Measurements from ENCODE around the gene CXCL14. TPM values are rescaled to one million over a fixed set of nuclear protein-coding genes. Genes with fewer than 3 reads are reported as not detected.

CXCL14 gene
- total and polyA plus RNA-seq, 2 experiments from 2014 or later, result 1.7 TPM; not detected in 1

GRCh38 chr5:135602882-135603721 lies 24.3 kb upstream of the CXCL14 start:
- peak; percentile 79 for ATAC-seq
- TF ChIP-seq, protein P1, sequence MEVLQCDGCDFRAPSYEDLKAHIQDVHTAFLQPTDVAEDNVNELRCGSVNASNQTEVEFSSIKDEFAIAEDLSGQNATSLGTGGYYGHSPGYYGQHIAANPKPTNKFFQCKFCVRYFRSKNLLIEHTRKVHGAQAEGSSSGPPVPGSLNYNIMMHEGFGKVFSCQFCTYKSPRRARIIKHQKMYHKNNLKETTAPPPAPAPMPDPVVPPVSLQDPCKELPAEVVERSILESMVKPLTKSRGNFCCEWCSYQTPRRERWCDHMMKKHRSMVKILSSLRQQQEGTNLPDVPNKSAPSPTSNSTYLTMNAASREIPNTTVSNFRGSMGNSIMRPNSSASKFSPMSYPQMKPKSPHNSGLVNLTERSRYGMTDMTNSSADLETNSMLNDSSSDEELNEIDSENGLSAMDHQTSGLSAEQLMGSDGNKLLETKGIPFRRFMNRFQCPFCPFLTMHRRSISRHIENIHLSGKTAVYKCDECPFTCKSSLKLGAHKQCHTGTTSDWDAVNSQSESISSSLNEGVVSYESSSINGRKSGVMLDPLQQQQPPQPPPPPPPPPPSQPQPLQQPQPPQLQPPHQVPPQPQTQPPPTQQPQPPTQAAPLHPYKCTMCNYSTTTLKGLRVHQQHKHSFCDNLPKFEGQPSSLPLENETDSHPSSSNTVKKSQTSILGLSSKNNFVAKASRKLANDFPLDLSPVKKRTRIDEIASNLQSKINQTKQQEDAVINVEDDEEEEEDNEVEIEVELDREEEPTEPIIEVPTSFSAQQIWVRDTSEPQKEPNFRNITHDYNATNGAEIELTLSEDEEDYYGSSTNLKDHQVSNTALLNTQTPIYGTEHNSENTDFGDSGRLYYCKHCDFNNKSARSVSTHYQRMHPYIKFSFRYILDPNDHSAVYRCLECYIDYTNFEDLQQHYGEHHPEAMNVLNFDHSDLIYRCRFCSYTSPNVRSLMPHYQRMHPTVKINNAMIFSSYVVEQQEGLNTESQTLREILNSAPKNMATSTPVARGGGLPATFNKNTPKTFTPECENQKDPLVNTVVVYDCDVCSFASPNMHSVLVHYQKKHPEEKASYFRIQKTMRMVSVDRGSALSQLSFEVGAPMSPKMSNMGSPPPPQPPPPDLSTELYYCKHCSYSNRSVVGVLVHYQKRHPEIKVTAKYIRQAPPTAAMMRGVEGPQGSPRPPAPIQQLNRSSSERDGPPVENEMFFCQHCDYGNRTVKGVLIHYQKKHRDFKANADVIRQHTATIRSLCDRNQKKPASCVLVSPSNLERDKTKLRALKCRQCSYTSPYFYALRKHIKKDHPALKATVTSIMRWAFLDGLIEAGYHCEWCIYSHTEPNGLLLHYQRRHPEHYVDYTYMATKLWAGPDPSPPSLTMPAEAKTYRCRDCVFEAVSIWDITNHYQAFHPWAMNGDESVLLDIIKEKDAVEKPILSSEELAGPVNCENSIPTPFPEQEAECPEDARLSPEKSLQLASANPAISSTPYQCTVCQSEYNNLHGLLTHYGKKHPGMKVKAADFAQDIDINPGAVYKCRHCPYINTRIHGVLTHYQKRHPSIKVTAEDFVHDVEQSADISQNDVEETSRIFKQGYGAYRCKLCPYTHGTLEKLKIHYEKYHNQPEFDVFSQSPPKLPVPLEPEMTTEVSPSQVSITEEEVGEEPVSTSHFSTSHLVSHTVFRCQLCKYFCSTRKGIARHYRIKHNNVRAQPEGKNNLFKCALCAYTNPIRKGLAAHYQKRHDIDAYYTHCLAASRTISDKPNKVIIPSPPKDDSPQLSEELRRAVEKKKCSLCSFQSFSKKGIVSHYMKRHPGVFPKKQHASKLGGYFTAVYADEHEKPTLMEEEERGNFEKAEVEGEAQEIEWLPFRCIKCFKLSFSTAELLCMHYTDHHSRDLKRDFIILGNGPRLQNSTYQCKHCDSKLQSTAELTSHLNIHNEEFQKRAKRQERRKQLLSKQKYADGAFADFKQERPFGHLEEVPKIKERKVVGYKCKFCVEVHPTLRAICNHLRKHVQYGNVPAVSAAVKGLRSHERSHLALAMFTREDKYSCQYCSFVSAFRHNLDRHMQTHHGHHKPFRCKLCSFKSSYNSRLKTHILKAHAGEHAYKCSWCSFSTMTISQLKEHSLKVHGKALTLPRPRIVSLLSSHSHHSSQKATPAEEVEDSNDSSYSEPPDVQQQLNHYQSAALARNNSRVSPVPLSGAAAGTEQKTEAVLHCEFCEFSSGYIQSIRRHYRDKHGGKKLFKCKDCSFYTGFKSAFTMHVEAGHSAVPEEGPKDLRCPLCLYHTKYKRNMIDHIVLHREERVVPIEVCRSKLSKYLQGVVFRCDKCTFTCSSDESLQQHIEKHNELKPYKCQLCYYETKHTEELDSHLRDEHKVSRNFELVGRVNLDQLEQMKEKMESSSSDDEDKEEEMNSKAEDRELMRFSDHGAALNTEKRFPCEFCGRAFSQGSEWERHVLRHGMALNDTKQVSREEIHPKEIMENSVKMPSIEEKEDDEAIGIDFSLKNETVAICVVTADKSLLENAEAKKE (CRISPR knock-in tag; IDR thresholded peaks at IDR 0.05), result no peak
- no peak for TF ChIP-seq REST (IDR thresholded peaks at IDR 0.05; ENCODE audit: unreplicated experiment)
- TF ChIP-seq CTCF (conservative IDR thresholded peaks at IDR 0.05; ENCODE audit: low read depth in 2 of 2), result no peak
- no peak for TF ChIP-seq CREB1 (CRISPR knock-in tag; IDR thresholded peaks at IDR 0.05; ENCODE audit: low read depth)
- no peak for TF ChIP-seq NANOG (IDR thresholded peaks at IDR 0.05; ENCODE audit: borderline replicate concordance)
- no peak for TF ChIP-seq ETS1 (IDR thresholded peaks at IDR 0.05)
- no peak for TF ChIP-seq EZH2 (IDR thresholded peaks at IDR 0.05; ENCODE audit: low read depth, unreplicated experiment)
- no peak for TF ChIP-seq JUNB (IDR thresholded peaks at IDR 0.05; ENCODE audit: unreplicated experiment)
- no peak for TF ChIP-seq STAT1 (IDR thresholded peaks at IDR 0.05; ENCODE audit: unreplicated experiment)
- TF ChIP-seq EZH2phosphoT487 (IDR thresholded peaks at IDR 0.05; ENCODE audit: unreplicated experiment), result no peak
- TF ChIP-seq ZNF331 (CRISPR knock-in tag; IDR thresholded peaks at IDR 0.05; ENCODE audit: low read depth), result no peak
- TF ChIP-seq ZNF114 (CRISPR knock-in tag; IDR thresholded peaks at IDR 0.05), result no peak
- no peak for TF ChIP-seq POLR2AphosphoS5 (IDR thresholded peaks at IDR 0.05; ENCODE audit: low read depth)
- peaks cover 3% of the 10 kb centered on the region; the same call in 1 of the 3 replicates for H3K4me1 Mint-ChIP-seq
- no peak overlapping the region for H3K4me3 Mint-ChIP-seq
- H3K36me3 Mint-ChIP-seq (ENCODE audit: low read depth), result no peaks in the 10 kb centered on the region
- no peak overlapping the region for H3K27ac Mint-ChIP-seq
- Histone ChIP-seq H3K79me2 (replicated peaks; ENCODE audit: insufficient read depth) (no peaks in the 10 kb centered on the region), H3K36me3 (ENCODE audit: insufficient read depth) (no peaks in the 10 kb centered on the region), H2AFZ (no peak overlapping the region), H3K27ac (ENCODE audit: low read depth) (no peak overlapping the region), H3K4me3 (no peak overlapping the region), H3K27me3 (ENCODE audit: insufficient read depth) (no peaks in the 10 kb centered on the region), H3F3A (replicated peaks; ENCODE audit: low read depth) (no peaks in the 10 kb centered on the region), H3K4me1 (ENCODE audit: insufficient read depth) (no peaks in the 10 kb centered on the region), H3K9me2 (ENCODE audit: insufficient read depth) (no peaks in the 10 kb centered on the region), H3K4me2 (no peak overlapping the region), H4K20me1 (replicated peaks; ENCODE audit: insufficient read depth) (no peaks in the 10 kb centered on the region)
- no peaks in the 10 kb centered on the region; the same call in 2 of the 3 replicates for H3K9me3 Mint-ChIP-seq
- no peak for DNase-seq (ENCODE audit: low spot score)
- peaks cover 9% of the 10 kb centered on the region for H3K27me3 Mint-ChIP-seq (ENCODE audit: insufficient read depth, low read depth, poor library complexity)
